Esophagus muscularis mucosa (tissue), 3 donors: ENCODE data around the gene UQCRHL.

Source experiments
- EP300 ChIP-seq: sonication (generic); formaldehyde crosslinking; IDR thresholded peaks from one replicate; pipeline ENCODE4 v1.6.1; 2017; ENCODE audit warnings: antibody characterized with exemption
- TF ChIP-seq, protein P1 (sequence below), 3 experiments: fragments of 200-600 bp in 2 of 3; fragments of 450-650 bp in 1 of 3; sonication (generic) in 2 of 3; IDR thresholded peaks; one replicate each; pipeline ENCODE4 v1.5.1; 2017 to 2019; ENCODE audit warnings: antibody characterized with exemption in 3 of 3, mild to moderate bottlenecking in 2 of 3, moderate library complexity in 1 of 3

DNA sequence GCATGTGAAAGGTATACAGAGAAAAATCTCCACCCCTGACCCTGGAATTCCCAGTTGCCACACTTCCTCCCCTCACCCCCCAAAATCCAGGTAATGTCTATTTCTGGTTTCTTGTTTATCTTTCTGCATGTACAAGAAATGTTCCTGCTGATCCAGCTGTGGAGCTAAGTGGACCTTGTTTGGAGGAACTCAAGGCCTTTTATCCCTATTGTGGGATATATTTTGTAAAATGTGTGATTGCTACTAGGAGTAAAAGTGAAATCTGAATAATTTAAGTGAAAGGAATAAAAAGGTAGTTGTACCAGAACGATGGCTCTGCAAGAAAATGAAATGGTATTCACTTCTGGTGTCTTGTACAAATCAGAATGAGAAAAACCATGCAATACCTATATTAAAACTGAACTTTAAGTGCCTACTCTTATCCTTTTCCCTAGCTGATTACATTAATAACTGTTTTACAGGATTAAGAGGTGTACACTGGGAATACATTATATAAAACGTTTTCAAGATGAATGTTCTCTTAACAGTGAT lies 43.1 kb upstream of the UQCRHL start:
- TF ChIP-seq, protein P1, sequence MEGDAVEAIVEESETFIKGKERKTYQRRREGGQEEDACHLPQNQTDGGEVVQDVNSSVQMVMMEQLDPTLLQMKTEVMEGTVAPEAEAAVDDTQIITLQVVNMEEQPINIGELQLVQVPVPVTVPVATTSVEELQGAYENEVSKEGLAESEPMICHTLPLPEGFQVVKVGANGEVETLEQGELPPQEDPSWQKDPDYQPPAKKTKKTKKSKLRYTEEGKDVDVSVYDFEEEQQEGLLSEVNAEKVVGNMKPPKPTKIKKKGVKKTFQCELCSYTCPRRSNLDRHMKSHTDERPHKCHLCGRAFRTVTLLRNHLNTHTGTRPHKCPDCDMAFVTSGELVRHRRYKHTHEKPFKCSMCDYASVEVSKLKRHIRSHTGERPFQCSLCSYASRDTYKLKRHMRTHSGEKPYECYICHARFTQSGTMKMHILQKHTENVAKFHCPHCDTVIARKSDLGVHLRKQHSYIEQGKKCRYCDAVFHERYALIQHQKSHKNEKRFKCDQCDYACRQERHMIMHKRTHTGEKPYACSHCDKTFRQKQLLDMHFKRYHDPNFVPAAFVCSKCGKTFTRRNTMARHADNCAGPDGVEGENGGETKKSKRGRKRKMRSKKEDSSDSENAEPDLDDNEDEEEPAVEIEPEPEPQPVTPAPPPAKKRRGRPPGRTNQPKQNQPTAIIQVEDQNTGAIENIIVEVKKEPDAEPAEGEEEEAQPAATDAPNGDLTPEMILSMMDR (IDR thresholded peaks at IDR 0.05) = no peak
- TF ChIP-seq EP300 = no peak
